HepG2 (cell line): ENCODE measurements around the gene CHKA. TPM values are rescaled to one million over a fixed set of nuclear protein-coding genes. Genes with fewer than 3 reads are reported as not detected.
A peak's percentile ranks its signal among the peaks of the same experiment; 100 is the strongest.

Source experiments
- CBFB ChIP-seq: sonication (generic); formaldehyde crosslinking; IDR thresholded peaks from 2 replicates; pipeline ENCODE4 v1.4.0; 2020; ENCODE audit warnings: missing genetic modification reagents
- HNF4A ChIP-seq: sonication (generic); formaldehyde crosslinking; IDR thresholded peaks from 2 replicates; pipeline ENCODE4 v1.4.0; 2020; ENCODE audit warnings: missing genetic modification reagents
- KDM6A ChIP-seq: IDR thresholded peaks from 2 replicates; pipeline ENCODE4 v1.6.1; 2016; ENCODE audit warnings: low read depth
- NR2F1 ChIP-seq, 2 experiments: fragments of 450-650 bp in 1 of 2; formaldehyde crosslinking in 1 of 2; IDR thresholded peaks; 2 replicates each; pipeline versions ENCODE4 v1.5.0 to v1.6.1; 2016 to 2020; ENCODE audit warnings: mild to moderate bottlenecking in 1 of 2, missing compliant biosample characterization in 1 of 2, missing genetic modification reagents in 1 of 2, moderate library complexity in 1 of 2
- NR2F6 ChIP-seq, 2 experiments: IDR thresholded peaks; 2 replicates each; pipeline ENCODE4 v1.6.1; 2016; ENCODE audit warnings: antibody characterized with exemption in 1 of 2, mild to moderate bottlenecking in 1 of 2
- SRSF1 ChIP-seq: fragments of 200-400 bp; formaldehyde crosslinking; optimal IDR thresholded peaks from 2 replicates; pipeline ENCODE3; 2017; ENCODE audit warnings: mild to moderate bottlenecking, low read depth, low read length, moderate library complexity
- TGIF2 ChIP-seq: IDR thresholded peaks from 2 replicates; pipeline ENCODE4 v1.6.1; 2016; ENCODE audit warnings: control low read depth, missing compliant biosample characterization
- ZFP82 ChIP-seq: sonication (generic); formaldehyde crosslinking; IDR thresholded peaks from 2 replicates; pipeline ENCODE4 v1.5.1; 2020; ENCODE audit warnings: mild to moderate bottlenecking, missing genetic modification reagents, borderline replicate concordance
- ZNF407 ChIP-seq: sonication (generic); formaldehyde crosslinking; IDR thresholded peaks from one replicate; pipeline ENCODE4 v1.5.1; 2020; ENCODE audit warnings: mild to moderate bottlenecking, missing genetic modification reagents; ENCODE audit errors: not compliant biosample characterization
- ZNF430 ChIP-seq: sonication (generic); formaldehyde crosslinking; IDR thresholded peaks from 2 replicates; pipeline ENCODE4 v1.9.0; 2021; ENCODE audit warnings: mild to moderate bottlenecking, missing genetic modification reagents
- ZNF530 ChIP-seq: sonication (generic); formaldehyde crosslinking; IDR thresholded peaks from 2 replicates; pipeline ENCODE4 v1.5.0; 2020; ENCODE audit warnings: low read depth, mild to moderate bottlenecking, missing genetic modification reagents
- ZNF549 ChIP-seq: sonication (generic); formaldehyde crosslinking; IDR thresholded peaks from 2 replicates; pipeline ENCODE4 v1.5.0; 2020; ENCODE audit warnings: missing genetic modification reagents
- ZNF570 ChIP-seq: sonication (generic); formaldehyde crosslinking; IDR thresholded peaks from 2 replicates; pipeline ENCODE4 v1.4.0; 2020; ENCODE audit warnings: mild to moderate bottlenecking, missing genetic modification reagents, borderline replicate concordance
- ZNF75D ChIP-seq: sonication (generic); formaldehyde crosslinking; IDR thresholded peaks from 2 replicates; pipeline ENCODE4 v1.8.1; 2023; ENCODE audit warnings: missing genetic modification reagents, mild to moderate bottlenecking, borderline replicate concordance
- ZNF777 ChIP-seq: sonication (generic); formaldehyde crosslinking; IDR thresholded peaks from 2 replicates; pipeline ENCODE4 v1.4.0; 2020; ENCODE audit warnings: missing genetic modification reagents
- ZNF816 ChIP-seq: sonication (generic); formaldehyde crosslinking; IDR thresholded peaks from 2 replicates; pipeline ENCODE4 v1.8.0; 2022; ENCODE audit warnings: missing genetic modification reagents, mild to moderate bottlenecking, borderline replicate concordance
- polyA plus RNA-seq, 8 experiments: library from polyadenylated mRNA; depleted of rRNA in 3 of 8; stranded (reverse) in 7 of 8; unstranded in 1 of 8; fragments of >200 nt; fragmentation: Illumina TruSeq in 4 of 8; extraction: Trizol in 4 of 8; gene quantifications; 2 replicates each; pipeline versions ENCODE4 v1.2.1 to v1.2.3, GENCODE V29; 2011 to 2016; ENCODE audit warnings: low read depth in 4 of 8, missing spikeins in 1 of 8, mixed read lengths in 1 of 8; ENCODE audit not compliant: insufficient read depth in 1 of 8
- total RNA-seq, 5 experiments: library from RNA; depleted of rRNA; stranded (reverse); fragments of >200 nt; fragmentation: Illumina TruSeq; extraction: Trizol; gene quantifications; 2 replicates each; pipeline ENCODE4 v1.2.3, GENCODE V29; 2016; ENCODE audit warnings: low read depth in 1 of 5
- TF ChIP-seq, protein P1 (sequence below): sonication (generic); formaldehyde crosslinking; IDR thresholded peaks from 2 replicates; pipeline ENCODE4 v1.4.0; 2020; ENCODE audit warnings: low read depth, missing genetic modification reagents

Gene CHKA
- total and polyA plus RNA-seq, 2 of the 13 experiments (the other 11 are each of a cell fraction or from before 2014, with no cell fraction given) = 71.6 to 92.7 TPM

GRCh38 chr11:68127714-68128681, 6.8 kb upstream of the CHKA start (continued):
- TF ChIP-seq KDM6A (CRISPR knock-in tag) (peak; percentile 84), CBFB (CRISPR knock-in tag) (no peak), ZNF570 (no peak), ZFP82 (CRISPR knock-in tag) (no peak), ZNF430 (CRISPR knock-in tag) (no peak), ZNF530 (CRISPR knock-in tag) (no peak), ZNF816 (CRISPR knock-in tag) (no peak), TGIF2 (CRISPR knock-in tag) (0 out of 2 replicates have a peak, but pooled peaks have one; percentile 25), ZNF407 (CRISPR knock-in tag) (no peak), ZNF777 (peak; percentile 11; the same call in 1 of the 2 replicates), SRSF1 (peak; percentile 84), HNF4A (CRISPR knock-in tag) (peak; percentile 86), NR2F6 (IDR thresholded peaks at IDR 0.05) (peak; percentile 38; the same call in 1 of the 2 replicates), NR2F6 (CRISPR knock-in tag; IDR thresholded peaks at IDR 0.05) (peak; percentile 28; the same call in 1 of the 2 replicates), ZNF549 (no peak), ZNF75D (CRISPR knock-in tag) (no peak), NR2F1 (CRISPR knock-in tag; IDR thresholded peaks at IDR 0.05) (0 out of 4 replicates have a peak, but pooled peaks of 1 of the 2 experiments have one; percentile 28)
- TF ChIP-seq, protein P1, sequence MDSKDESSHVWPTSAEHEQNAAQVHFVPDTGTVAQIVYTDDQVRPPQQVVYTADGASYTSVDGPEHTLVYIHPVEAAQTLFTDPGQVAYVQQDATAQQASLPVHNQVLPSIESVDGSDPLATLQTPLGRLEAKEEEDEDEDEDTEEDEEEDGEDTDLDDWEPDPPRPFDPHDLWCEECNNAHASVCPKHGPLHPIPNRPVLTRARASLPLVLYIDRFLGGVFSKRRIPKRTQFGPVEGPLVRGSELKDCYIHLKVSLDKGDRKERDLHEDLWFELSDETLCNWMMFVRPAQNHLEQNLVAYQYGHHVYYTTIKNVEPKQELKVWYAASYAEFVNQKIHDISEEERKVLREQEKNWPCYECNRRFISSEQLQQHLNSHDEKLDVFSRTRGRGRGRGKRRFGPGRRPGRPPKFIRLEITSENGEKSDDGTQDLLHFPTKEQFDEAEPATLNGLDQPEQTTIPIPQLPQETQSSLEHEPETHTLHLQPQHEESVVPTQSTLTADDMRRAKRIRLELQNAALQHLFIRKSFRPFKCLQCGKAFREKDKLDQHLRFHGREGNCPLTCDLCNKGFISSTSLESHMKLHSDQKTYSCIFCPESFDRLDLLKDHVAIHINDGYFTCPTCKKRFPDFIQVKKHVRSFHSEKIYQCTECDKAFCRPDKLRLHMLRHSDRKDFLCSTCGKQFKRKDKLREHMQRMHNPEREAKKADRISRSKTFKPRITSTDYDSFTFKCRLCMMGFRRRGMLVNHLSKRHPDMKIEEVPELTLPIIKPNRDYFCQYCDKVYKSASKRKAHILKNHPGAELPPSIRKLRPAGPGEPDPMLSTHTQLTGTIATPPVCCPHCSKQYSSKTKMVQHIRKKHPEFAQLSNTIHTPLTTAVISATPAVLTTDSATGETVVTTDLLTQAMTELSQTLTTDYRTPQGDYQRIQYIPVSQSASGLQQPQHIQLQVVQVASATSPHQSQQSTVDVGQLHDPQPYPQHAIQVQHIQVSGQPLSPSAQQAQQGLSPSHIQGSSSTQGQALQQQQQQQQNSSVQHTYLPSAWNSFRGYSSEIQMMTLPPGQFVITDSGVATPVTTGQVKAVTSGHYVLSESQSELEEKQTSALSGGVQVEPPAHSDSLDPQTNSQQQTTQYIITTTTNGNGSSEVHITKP (CRISPR knock-in tag) = no peak
